WTC11 (cell line): ENCODE measurements around the gene PIGR. TPM values are rescaled to one million over a fixed set of nuclear protein-coding genes. Genes with fewer than 3 reads are reported as not detected.

ENCODE experiments used
- ATAC-seq: fragments of 200-7000 bp; cut with Tn5 transposase; 2 replicates; pipeline ENCODE4 v1.10.0; 2021; ENCODE audit warnings: mild to moderate bottlenecking, moderate library complexity
- CTCF ChIA-PET: fragments of 300-600 bp; sonication (Branson Sonifier 250); formaldehyde crosslinking; loops from one replicate; lab custom pipeline; 2021; ENCODE audit warnings: antibody characterized with exemption; lab: Charles Lee
- POLR2A ChIA-PET: fragments of 350-600 bp; sonication (Branson Sonifier 250); formaldehyde crosslinking; loops from one replicate; lab custom pipeline; 2021; ENCODE audit warnings: antibody characterized with exemption; lab: Charles Lee
- DNase-seq: peaks from one replicate; pipeline ENCODE4 v3.0.0; 2021; ENCODE audit warnings: low spot score
- H3K27ac Mint-ChIP-seq: 2 replicates; pipeline ENCODE4 v1.8.0; 2021; ENCODE audit warnings: mixed read lengths
- H3K27me3 Mint-ChIP-seq: 2 replicates; pipeline ENCODE4 v1.8.0; 2021; ENCODE audit warnings: low read depth, mild to moderate bottlenecking, moderate library complexity, mixed read lengths
- H3K36me3 Mint-ChIP-seq: 2 replicates; pipeline ENCODE4 v1.8.0; 2021; ENCODE audit warnings: mixed read lengths
- H3K4me1 Mint-ChIP-seq: 2 replicates; pipeline ENCODE4 v1.8.0; 2022; ENCODE audit warnings: mixed read lengths
- H3K4me3 Mint-ChIP-seq: 2 replicates; pipeline ENCODE4 v1.8.0; 2021; ENCODE audit warnings: mild to moderate bottlenecking, moderate library complexity, mixed read lengths
- H3K9me3 Mint-ChIP-seq: 2 replicates; pipeline ENCODE4 v1.8.0; 2021; ENCODE audit warnings: mixed read lengths
- EMX1 ChIP-seq: fragments of 250-450 bp; sonication (Bioruptor Pico); IDR thresholded peaks from 2 replicates; pipeline ENCODE4 v1.8.0; 2021; ENCODE audit warnings: mild to moderate bottlenecking
- ETV6 ChIP-seq: sonication (generic); formaldehyde crosslinking; IDR thresholded peaks from 2 replicates; pipeline ENCODE4 v1.8.1; 2022; ENCODE audit warnings: mild to moderate bottlenecking, missing genetic modification reagents
- GRHL2 ChIP-seq: fragments of 250-450 bp; sonication (Bioruptor Pico); IDR thresholded peaks from 2 replicates; pipeline ENCODE4 v1.8.0; 2022; ENCODE audit warnings: mild to moderate bottlenecking, moderate library complexity; ENCODE audit not compliant: insufficient replicate concordance, severe bottlenecking
- NFATC4 ChIP-seq: fragments of 250-450 bp; sonication (Bioruptor Pico); IDR thresholded peaks from 2 replicates; pipeline ENCODE4 v1.9.0; 2021; ENCODE audit warnings: mild to moderate bottlenecking
- NFYB ChIP-seq: sonication (generic); formaldehyde crosslinking; conservative IDR thresholded peaks from 2 replicates; pipeline ENCODE4 v1.8.0; 2022; ENCODE audit warnings: low read depth, missing genetic modification reagents
- NR3C1 ChIP-seq: sonication (generic); formaldehyde crosslinking; conservative IDR thresholded peaks from 2 replicates; pipeline ENCODE4 v1.8.1; 2023; ENCODE audit warnings: low read depth, mild to moderate bottlenecking, missing genetic modification reagents
- RORB ChIP-seq: fragments of 250-450 bp; sonication (Bioruptor Pico); IDR thresholded peaks from 2 replicates; pipeline ENCODE4 v1.9.0; 2021; ENCODE audit warnings: mild to moderate bottlenecking
- ZNF232 ChIP-seq: sonication (generic); formaldehyde crosslinking; IDR thresholded peaks from 2 replicates; pipeline ENCODE4 v1.8.0; 2022; ENCODE audit warnings: mild to moderate bottlenecking, missing genetic modification reagents
- ZNF416 ChIP-seq: fragments of 250-450 bp; sonication (Bioruptor Pico); IDR thresholded peaks from 2 replicates; pipeline ENCODE4 v1.9.0; 2021; ENCODE audit warnings: mild to moderate bottlenecking, inconsistent platforms
- total RNA-seq: library from RNA; stranded (reverse); gene quantifications from 3 replicates; pipeline ENCODE4 v1.2.3, GENCODE V29; 2021
- TF ChIP-seq, protein P1 (sequence below): sonication (generic); formaldehyde crosslinking; IDR thresholded peaks from 2 replicates; pipeline ENCODE4 v1.8.0; 2023; ENCODE audit warnings: missing genetic modification reagents, mild to moderate bottlenecking, borderline replicate concordance
- TF ChIP-seq, protein P2 (sequence below): sonication (generic); formaldehyde crosslinking; IDR thresholded peaks from 2 replicates; pipeline ENCODE4 v1.8.1; 2023; ENCODE audit warnings: mild to moderate bottlenecking, missing genetic modification reagents, moderate library complexity
- TF ChIP-seq, protein P3 (sequence below): fragments of 250-450 bp; sonication (Bioruptor Pico); IDR thresholded peaks from 2 replicates; pipeline ENCODE4 v1.9.0; 2021; ENCODE audit warnings: mild to moderate bottlenecking
- TF ChIP-seq, protein P4 (sequence below): sonication (generic); formaldehyde crosslinking; IDR thresholded peaks from 2 replicates; pipeline ENCODE4 v1.8.1; 2023; ENCODE audit warnings: mild to moderate bottlenecking, moderate library complexity, missing genetic modification reagents
- TF ChIP-seq, protein P5 (sequence below): sonication (generic); formaldehyde crosslinking; conservative IDR thresholded peaks from 2 replicates; pipeline ENCODE4 v1.8.1; 2022; ENCODE audit warnings: mild to moderate bottlenecking, missing genetic modification reagents
- TF ChIP-seq, protein P6 (sequence below): fragments of 250-450 bp; sonication (Bioruptor Pico); conservative IDR thresholded peaks from 2 replicates; pipeline ENCODE4 v1.9.0; 2021; ENCODE audit warnings: mild to moderate bottlenecking
- TF ChIP-seq, protein P7 (sequence below): fragments of 250-450 bp; sonication (Bioruptor Pico); IDR thresholded peaks from 2 replicates; pipeline ENCODE4 v1.9.0; 2021; ENCODE audit warnings: mild to moderate bottlenecking
- TF ChIP-seq, protein P8 (sequence below): sonication (generic); formaldehyde crosslinking; IDR thresholded peaks from 2 replicates; pipeline ENCODE4 v1.8.0; 2022; ENCODE audit warnings: mild to moderate bottlenecking, missing genetic modification reagents

PIGR gene
- total RNA-seq, 1 experiment from 2014 or later, result 1.9 TPM

DNA sequence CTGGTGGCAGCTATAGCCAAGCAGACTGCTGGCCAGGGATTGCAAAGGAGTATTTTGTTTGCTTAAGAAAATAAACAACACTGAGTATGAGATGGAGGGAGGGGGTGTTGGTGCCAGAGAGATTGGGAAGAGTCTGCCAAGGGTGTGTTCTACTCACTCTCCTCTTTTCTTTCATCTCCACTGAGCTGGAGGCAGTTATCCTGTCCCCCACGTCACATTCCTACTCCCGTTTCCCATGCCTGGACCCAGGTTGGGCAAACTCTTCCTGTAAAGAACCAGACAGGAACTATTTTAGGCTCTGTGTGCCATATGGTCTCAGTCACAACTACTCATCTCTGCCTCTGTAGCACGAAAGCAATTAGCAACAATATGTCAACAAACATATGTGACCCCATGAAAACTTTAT is 50.4 kb downstream of the PIGR start:
- peaks cover 10% of the 10 kb centered on the region for H3K4me1 Mint-ChIP-seq
- TF ChIP-seq, protein P1, sequence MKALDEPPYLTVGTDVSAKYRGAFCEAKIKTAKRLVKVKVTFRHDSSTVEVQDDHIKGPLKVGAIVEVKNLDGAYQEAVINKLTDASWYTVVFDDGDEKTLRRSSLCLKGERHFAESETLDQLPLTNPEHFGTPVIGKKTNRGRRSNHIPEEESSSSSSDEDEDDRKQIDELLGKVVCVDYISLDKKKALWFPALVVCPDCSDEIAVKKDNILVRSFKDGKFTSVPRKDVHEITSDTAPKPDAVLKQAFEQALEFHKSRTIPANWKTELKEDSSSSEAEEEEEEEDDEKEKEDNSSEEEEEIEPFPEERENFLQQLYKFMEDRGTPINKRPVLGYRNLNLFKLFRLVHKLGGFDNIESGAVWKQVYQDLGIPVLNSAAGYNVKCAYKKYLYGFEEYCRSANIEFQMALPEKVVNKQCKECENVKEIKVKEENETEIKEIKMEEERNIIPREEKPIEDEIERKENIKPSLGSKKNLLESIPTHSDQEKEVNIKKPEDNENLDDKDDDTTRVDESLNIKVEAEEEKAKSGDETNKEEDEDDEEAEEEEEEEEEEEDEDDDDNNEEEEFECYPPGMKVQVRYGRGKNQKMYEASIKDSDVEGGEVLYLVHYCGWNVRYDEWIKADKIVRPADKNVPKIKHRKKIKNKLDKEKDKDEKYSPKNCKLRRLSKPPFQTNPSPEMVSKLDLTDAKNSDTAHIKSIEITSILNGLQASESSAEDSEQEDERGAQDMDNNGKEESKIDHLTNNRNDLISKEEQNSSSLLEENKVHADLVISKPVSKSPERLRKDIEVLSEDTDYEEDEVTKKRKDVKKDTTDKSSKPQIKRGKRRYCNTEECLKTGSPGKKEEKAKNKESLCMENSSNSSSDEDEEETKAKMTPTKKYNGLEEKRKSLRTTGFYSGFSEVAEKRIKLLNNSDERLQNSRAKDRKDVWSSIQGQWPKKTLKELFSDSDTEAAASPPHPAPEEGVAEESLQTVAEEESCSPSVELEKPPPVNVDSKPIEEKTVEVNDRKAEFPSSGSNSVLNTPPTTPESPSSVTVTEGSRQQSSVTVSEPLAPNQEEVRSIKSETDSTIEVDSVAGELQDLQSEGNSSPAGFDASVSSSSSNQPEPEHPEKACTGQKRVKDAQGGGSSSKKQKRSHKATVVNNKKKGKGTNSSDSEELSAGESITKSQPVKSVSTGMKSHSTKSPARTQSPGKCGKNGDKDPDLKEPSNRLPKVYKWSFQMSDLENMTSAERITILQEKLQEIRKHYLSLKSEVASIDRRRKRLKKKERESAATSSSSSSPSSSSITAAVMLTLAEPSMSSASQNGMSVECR, result no peak
- no peak for TF ChIP-seq NFYB (CRISPR knock-in tag)
- no peak for TF ChIP-seq NFATC4 (CRISPR knock-in tag)
- TF ChIP-seq, protein P2, sequence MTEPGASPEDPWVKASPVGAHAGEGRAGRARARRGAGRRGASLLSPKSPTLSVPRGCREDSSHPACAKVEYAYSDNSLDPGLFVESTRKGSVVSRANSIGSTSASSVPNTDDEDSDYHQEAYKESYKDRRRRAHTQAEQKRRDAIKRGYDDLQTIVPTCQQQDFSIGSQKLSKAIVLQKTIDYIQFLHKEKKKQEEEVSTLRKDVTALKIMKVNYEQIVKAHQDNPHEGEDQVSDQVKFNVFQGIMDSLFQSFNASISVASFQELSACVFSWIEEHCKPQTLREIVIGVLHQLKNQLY (CRISPR knock-in tag), result no peak
- TF ChIP-seq RORB (CRISPR knock-in tag), result no peak
- TF ChIP-seq, protein P3, sequence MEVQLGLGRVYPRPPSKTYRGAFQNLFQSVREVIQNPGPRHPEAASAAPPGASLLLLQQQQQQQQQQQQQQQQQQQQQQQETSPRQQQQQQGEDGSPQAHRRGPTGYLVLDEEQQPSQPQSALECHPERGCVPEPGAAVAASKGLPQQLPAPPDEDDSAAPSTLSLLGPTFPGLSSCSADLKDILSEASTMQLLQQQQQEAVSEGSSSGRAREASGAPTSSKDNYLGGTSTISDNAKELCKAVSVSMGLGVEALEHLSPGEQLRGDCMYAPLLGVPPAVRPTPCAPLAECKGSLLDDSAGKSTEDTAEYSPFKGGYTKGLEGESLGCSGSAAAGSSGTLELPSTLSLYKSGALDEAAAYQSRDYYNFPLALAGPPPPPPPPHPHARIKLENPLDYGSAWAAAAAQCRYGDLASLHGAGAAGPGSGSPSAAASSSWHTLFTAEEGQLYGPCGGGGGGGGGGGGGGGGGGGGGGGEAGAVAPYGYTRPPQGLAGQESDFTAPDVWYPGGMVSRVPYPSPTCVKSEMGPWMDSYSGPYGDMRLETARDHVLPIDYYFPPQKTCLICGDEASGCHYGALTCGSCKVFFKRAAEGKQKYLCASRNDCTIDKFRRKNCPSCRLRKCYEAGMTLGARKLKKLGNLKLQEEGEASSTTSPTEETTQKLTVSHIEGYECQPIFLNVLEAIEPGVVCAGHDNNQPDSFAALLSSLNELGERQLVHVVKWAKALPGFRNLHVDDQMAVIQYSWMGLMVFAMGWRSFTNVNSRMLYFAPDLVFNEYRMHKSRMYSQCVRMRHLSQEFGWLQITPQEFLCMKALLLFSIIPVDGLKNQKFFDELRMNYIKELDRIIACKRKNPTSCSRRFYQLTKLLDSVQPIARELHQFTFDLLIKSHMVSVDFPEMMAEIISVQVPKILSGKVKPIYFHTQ (CRISPR knock-in tag), result no peak
- TF ChIP-seq EMX1, result no peak
- no peak for TF ChIP-seq ZNF232 (CRISPR knock-in tag)
- TF ChIP-seq, protein P4, sequence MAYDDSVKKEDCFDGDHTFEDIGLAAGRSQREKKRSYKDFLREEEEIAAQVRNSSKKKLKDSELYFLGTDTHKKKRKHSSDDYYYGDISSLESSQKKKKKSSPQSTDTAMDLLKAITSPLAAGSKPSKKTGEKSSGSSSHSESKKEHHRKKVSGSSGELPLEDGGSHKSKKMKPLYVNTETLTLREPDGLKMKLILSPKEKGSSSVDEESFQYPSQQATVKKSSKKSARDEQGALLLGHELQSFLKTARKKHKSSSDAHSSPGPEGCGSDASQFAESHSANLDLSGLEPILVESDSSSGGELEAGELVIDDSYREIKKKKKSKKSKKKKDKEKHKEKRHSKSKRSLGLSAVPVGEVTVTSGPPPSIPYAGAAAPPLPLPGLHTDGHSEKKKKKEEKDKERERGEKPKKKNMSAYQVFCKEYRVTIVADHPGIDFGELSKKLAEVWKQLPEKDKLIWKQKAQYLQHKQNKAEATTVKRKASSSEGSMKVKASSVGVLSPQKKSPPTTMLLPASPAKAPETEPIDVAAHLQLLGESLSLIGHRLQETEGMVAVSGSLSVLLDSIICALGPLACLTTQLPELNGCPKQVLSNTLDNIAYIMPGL (CRISPR knock-in tag), result no peak
- no peak for TF ChIP-seq ETV6 (CRISPR knock-in tag)
- TF ChIP-seq, protein P5, sequence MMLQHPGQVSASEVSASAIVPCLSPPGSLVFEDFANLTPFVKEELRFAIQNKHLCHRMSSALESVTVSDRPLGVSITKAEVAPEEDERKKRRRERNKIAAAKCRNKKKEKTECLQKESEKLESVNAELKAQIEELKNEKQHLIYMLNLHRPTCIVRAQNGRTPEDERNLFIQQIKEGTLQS (CRISPR knock-in tag), result no peak
- no peak for TF ChIP-seq NR3C1 (CRISPR knock-in tag)
- TF ChIP-seq ZNF416, result no peak
- TF ChIP-seq, protein P6, sequence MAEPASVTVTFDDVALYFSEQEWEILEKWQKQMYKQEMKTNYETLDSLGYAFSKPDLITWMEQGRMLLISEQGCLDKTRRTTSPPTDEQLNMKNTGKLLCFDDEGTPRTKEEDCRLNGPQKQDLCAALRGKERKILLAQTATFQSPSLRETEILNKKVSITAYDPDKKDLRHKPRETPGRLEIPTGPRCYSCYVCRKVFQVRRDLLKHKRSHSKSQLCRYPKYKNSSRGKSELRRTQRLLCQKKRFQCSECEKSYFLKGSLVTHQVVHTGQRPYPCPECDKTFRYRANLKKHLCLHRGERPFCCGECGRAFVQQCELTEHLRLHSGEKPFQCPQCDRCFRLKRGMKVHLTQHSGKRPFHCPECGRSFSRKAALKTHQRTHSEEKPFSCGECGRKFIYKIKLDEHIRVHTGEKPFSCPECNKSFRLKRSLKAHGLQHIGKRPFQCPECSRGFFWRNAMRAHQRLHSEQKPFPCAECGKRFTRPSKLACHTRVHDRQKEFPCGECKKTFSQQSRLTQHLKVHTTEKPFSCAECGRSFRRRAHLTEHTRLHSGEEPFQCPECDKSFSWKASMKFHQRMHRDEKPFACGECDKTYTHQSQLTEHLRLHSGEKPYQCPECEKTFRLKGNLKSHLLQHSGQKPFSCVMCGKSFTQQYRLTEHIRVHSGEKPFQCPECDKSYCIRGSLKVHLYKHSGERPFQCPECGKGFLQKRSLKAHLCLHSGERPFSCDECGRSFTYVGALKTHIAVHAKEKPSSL (CRISPR knock-in tag), result no peak
- TF ChIP-seq, protein P7, sequence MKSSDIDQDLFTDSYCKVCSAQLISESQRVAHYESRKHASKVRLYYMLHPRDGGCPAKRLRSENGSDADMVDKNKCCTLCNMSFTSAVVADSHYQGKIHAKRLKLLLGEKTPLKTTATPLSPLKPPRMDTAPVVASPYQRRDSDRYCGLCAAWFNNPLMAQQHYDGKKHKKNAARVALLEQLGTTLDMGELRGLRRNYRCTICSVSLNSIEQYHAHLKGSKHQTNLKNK (CRISPR knock-in tag), result no peak
- TF ChIP-seq, protein P8, sequence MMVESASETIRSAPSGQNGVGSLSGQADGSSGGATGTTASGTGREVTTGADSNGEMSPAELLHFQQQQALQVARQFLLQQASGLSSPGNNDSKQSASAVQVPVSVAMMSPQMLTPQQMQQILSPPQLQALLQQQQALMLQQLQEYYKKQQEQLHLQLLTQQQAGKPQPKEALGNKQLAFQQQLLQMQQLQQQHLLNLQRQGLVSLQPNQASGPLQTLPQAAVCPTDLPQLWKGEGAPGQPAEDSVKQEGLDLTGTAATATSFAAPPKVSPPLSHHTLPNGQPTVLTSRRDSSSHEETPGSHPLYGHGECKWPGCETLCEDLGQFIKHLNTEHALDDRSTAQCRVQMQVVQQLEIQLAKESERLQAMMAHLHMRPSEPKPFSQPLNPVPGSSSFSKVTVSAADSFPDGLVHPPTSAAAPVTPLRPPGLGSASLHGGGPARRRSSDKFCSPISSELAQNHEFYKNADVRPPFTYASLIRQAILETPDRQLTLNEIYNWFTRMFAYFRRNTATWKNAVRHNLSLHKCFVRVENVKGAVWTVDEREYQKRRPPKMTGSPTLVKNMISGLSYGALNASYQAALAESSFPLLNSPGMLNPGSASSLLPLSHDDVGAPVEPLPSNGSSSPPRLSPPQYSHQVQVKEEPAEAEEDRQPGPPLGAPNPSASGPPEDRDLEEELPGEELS (CRISPR knock-in tag), result no peak
- no peak for TF ChIP-seq GRHL2
- TF ChIP-seq, all 79 proteins: peak for 0
- DNase-seq, result no peak
- Mint-ChIP-seq H3K27ac (no peak overlapping the region), H3K36me3 (no peaks in the 10 kb centered on the region), H3K9me3 (no peaks in the 10 kb centered on the region), H3K4me3 (no peak overlapping the region), H3K27me3 (no peaks in the 10 kb centered on the region)
- ChIA-PET POLR2A (no interaction called here), CTCF (interaction anchor here (0.9 to 2.6 kb wide), 4 partner anchors 11 to 36 kb away, joined by 3 to 11 read pairs (median 5); no protein-coding TSS in a partner anchor)
- ATAC-seq, result no peak
